GM12878 (cell line): ENCODE measurements around the gene HIVEP2. TPM values are rescaled to one million over a fixed set of nuclear protein-coding genes. Genes with fewer than 3 reads are reported as not detected.

Source experiments
- ATAC-seq: fragments of 200-7000 bp; cut with Tn5 transposase; 3 replicates; pipeline ENCODE4 v1.9.1; 2020; ENCODE audit warnings: mild to moderate bottlenecking, moderate library complexity
- BruUV-seq: library from RNA; stranded (reverse); fragments of 400-500 nt; replicated peaks from 2 replicates; lab custom pipeline; 2021; lab: Mats Ljungman, UMichigan
- CTCF ChIA-PET: fragments of 300-600 bp; sonication (Branson Sonifier 250); formaldehyde crosslinking; extraction: SDS; loops from one replicate; lab custom pipeline; 2021; ENCODE audit warnings: inconsistent platforms; lab: Yijun Ruan, JAX
- POLR2A ChIA-PET: fragments of 350-600 bp; formaldehyde crosslinking; extraction: SDS; loops from one replicate; lab custom pipeline; 2021; ENCODE audit warnings: inconsistent platforms; lab: Charles Lee
- RAD21 ChIA-PET: fragments of 300-600 bp; sonication (Branson Sonifier 250); formaldehyde crosslinking; loops from one replicate; lab custom pipeline; 2023; ENCODE audit warnings: antibody characterized with exemption; ENCODE audit not compliant: unreplicated experiment; lab: Charles Lee
- SMC1A ChIA-PET: fragments of 300-600 bp; sonication (Branson Sonifier 250); formaldehyde crosslinking; loops from one replicate; lab custom pipeline; 2023; ENCODE audit not compliant: unreplicated experiment, uncharacterized antibody; lab: Charles Lee
- DNase-seq: peaks from one replicate; pipeline ENCODE4 v3.0.0-alpha.2; 2011; ENCODE audit warnings: low read depth, low spot score
- FAIRE-seq: peaks from 3 replicates; lab custom pipeline; 2011; peaks lifted over from hg19 to GRCh38; lab: Jason Lieb, UNC
- H2AFZ ChIP-seq: 2 replicates; pipeline ENCODE4 v1.6.0; 2011; ENCODE audit warnings: low read depth, low read length, control low read depth; ENCODE audit not compliant: control insufficient read depth
- H3K27ac ChIP-seq: 2 replicates; pipeline ENCODE4 v1.5.1; 2011; ENCODE audit warnings: control low read depth; ENCODE audit not compliant: control insufficient read depth, insufficient read depth
- H3K27me3 ChIP-seq, 2 experiments: replicated peaks in 1 of 2; 2 replicates each; pipeline versions ENCODE4 v1.6.0 to v1.6.1; 2011; ENCODE audit warnings: low read length in 1 of 2; ENCODE audit not compliant: control insufficient read depth in 2 of 2, insufficient read depth in 2 of 2
- H3K36me3 ChIP-seq, 2 experiments: 2 replicates each; pipeline ENCODE4 v1.5.1; 2011; ENCODE audit warnings: low read length in 1 of 2; ENCODE audit not compliant: control insufficient read depth in 2 of 2, insufficient read depth in 2 of 2
- H3K4me1 ChIP-seq: 2 replicates; pipeline ENCODE4 v1.6.1; 2011; ENCODE audit warnings: mild to moderate bottlenecking, low read length, moderate library complexity, mixed read lengths; ENCODE audit not compliant: control insufficient read depth, insufficient read depth
- H3K4me2 ChIP-seq: 2 replicates; pipeline ENCODE4 v1.6.0; 2011; ENCODE audit warnings: control low read depth; ENCODE audit not compliant: control insufficient read depth, insufficient read depth
- H3K4me3 ChIP-seq: fragments of 200-600 bp; sonication (generic); 2 replicates; pipeline ENCODE4 v1.5.1; 2016
- H3K79me2 ChIP-seq: 2 replicates; pipeline ENCODE4 v1.6.0; 2011; ENCODE audit warnings: low read length; ENCODE audit not compliant: control insufficient read depth, insufficient read depth
- H3K9ac ChIP-seq: 2 replicates; pipeline ENCODE4 v1.8.0; 2011; ENCODE audit warnings: low read length, control low read depth, mixed read lengths; ENCODE audit not compliant: control insufficient read depth, insufficient read depth
- H3K9me3 ChIP-seq: replicated peaks from 3 replicates; pipeline ENCODE4 v1.5.1; 2011; ENCODE audit warnings: mild to moderate bottlenecking, low read length; ENCODE audit not compliant: control insufficient read depth, insufficient read depth
- H4K20me1 ChIP-seq: 2 replicates; pipeline ENCODE4 v1.6.0; 2011; ENCODE audit not compliant: control insufficient read depth, insufficient read depth
- ATF7 ChIP-seq: fragments of 450-650 bp; IDR thresholded peaks from 2 replicates; pipeline ENCODE4 v1.6.1; 2016; ENCODE audit warnings: low read depth, mild to moderate bottlenecking
- HDAC6 ChIP-seq: fragments of 200-600 bp; sonication (generic); IDR thresholded peaks from one replicate; pipeline ENCODE4 v1.8.0; 2017; ENCODE audit warnings: antibody characterized with exemption; ENCODE audit not compliant: unreplicated experiment
- IKZF1 ChIP-seq: fragments of 450-650 bp; conservative IDR thresholded peaks from 2 replicates; pipeline ENCODE4 v1.6.1; 2017; ENCODE audit warnings: antibody characterized with exemption, mild to moderate bottlenecking
- NFIC ChIP-seq: IDR thresholded peaks from 2 replicates; pipeline ENCODE4 v1.6.1; 2012; ENCODE audit warnings: low read depth, mild to moderate bottlenecking, inconsistent platforms, low read length, moderate library complexity
- RB1 ChIP-seq: fragments of 450-650 bp; formaldehyde crosslinking; IDR thresholded peaks from 2 replicates; pipeline ENCODE4 v1.6.1; 2017; ENCODE audit warnings: mild to moderate bottlenecking, borderline replicate concordance
- SIX5 ChIP-seq: IDR thresholded peaks from 2 replicates; pipeline ENCODE4 v1.6.1; 2011; ENCODE audit warnings: mild to moderate bottlenecking, low read depth, low read length, moderate library complexity; ENCODE audit not compliant: severe bottlenecking
- WGBS: methylation state at CpG from one replicate; pipeline ENCODE4 v1.1.6; 2016; ENCODE audit warnings: low lambda C conversion rate; ENCODE audit not compliant: insufficient replicate concordance, insufficient coverage; ENCODE audit errors: missing lambda C conversion rate; 5-methylcytosine and 5-hydroxymethylcytosine counted together
- in situ Hi-C: fragments of 300-500 bp; cut with MboI; formaldehyde crosslinking; loops from 9 replicates; pipeline ENCODE4 v1.14.3; 2018; ENCODE audit warnings: mixed read lengths
- intact Hi-C: fragments of 100-400 bp; cut with micrococcal nuclease; formaldehyde crosslinking; loops from one replicate; pipeline ENCODE4 v1.14.2; 2022; ENCODE audit not compliant: unreplicated experiment
- polyA plus RNA-seq, 11 experiments: library from polyadenylated mRNA; depleted of rRNA in 4 of 11; unstranded in 6 of 11; stranded (reverse) in 5 of 11; fragments of >200 nt; fragmentation: Nextera tagmentation in 4 of 11; fragmentation: Illumina TruSeq in 1 of 11; extraction: Ambion mirVana in 4 of 11; extraction: Trizol in 1 of 11; gene quantifications; 1 replicate in 1 of 11; 2 replicates in 10 of 11; pipeline versions ENCODE4 v1.2.1 to v1.2.3, GENCODE V29; 2011 to 2016; ENCODE audit warnings: inconsistent platforms in 2 of 11, missing spikeins in 2 of 11, low read depth in 1 of 11
- total RNA-seq, 4 experiments: library from RNA; depleted of rRNA in 3 of 4; stranded (reverse); fragments of >200 nt in 3 of 4; fragmentation: Illumina TruSeq in 1 of 4; extraction: Trizol in 1 of 4; gene quantifications; 2 replicates each; pipeline versions ENCODE4 v1.2.1 to v1.2.3, GENCODE V29; 2013 to 2021
- TF ChIP-seq, protein P1 (sequence below): fragments of 450-650 bp; IDR thresholded peaks from 2 replicates; pipeline ENCODE4 v1.6.1; 2018; ENCODE audit warnings: mild to moderate bottlenecking, low read depth, moderate library complexity; ENCODE audit not compliant: partially characterized antibody
- TF ChIP-seq, protein P2 (sequence below): IDR thresholded peaks from 2 replicates; pipeline ENCODE4 v1.6.1; 2011; ENCODE audit warnings: mild to moderate bottlenecking, low read depth, low read length, moderate library complexity; ENCODE audit not compliant: insufficient replicate concordance

Gene HIVEP2
- total and polyA plus RNA-seq, 10 of the 15 experiments (the other 5 are each of a cell fraction or from before 2014, with no cell fraction given): 1.2 to 15.7 (median 10.2) TPM

- no peaks in the 10 kb centered on the region for H3K27me3 ChIP-seq
- H3K4me3 ChIP-seq: no peak overlapping the region
- no peaks in the 10 kb centered on the region for H4K20me1 ChIP-seq
- H2AFZ ChIP-seq: no peak overlapping the region
- no peak overlapping the region for H3K27ac ChIP-seq
- H3K9me3 ChIP-seq: no peaks in the 10 kb centered on the region; the same call in 2 of the 3 replicates
- CTCF ChIA-PET: interaction anchor here (1.3 to 2.2 kb wide), 2 partner anchors 14 to 16 kb away, joined by 7 to 9 read pairs; no protein-coding TSS in a partner anchor
- in situ Hi-C loops: no loop called here
- DNase-seq: no peak
- no peak for TF ChIP-seq IKZF1
- TF ChIP-seq, all 136 proteins: peak for 0
- no peak for ATAC-seq
- 61% methylated on average over 4 of the region's 4 CpGs for WGBS
- Histone ChIP-seq H3K79me2 (peaks cover 69% of the 10 kb centered on the region), H3K4me2 (no peak overlapping the region; the same call in 1 of the 2 replicates), H3K36me3 (peaks cover 0 to 3% of the 10 kb centered on the region in 2 experiments; a peak in 1 of 4 replicates), H3K4me1 (peaks cover 21% of the 10 kb centered on the region), H3K9ac (no peak overlapping the region)
- ChIA-PET SMC1A (interaction anchor here (1.2 to 7.1 kb wide), 8 partner anchors 9 to 30 kb away, joined by 3 to 48 read pairs (median 7); no protein-coding TSS in a partner anchor), RAD21 (interaction anchor here (1.0 to 3.0 kb wide), 2 partner anchors 18 to 79 kb away, joined by 3 to 17 read pairs; no protein-coding TSS in a partner anchor), POLR2A (interaction anchor here (1.0 to 2.0 kb wide), 3 partner anchors 10 to 16 kb away, joined by 3 to 7 read pairs (median 4); no protein-coding TSS in a partner anchor)
- BruUV-seq: no TSS peak
- FAIRE-seq: no peak
- intact Hi-C loops: no loop called here
These were observed 77.6 kb downstream of the HIVEP2 start for GRCh38 chr6:142867355-142867801.

- Histone ChIP-seq H3K79me2 (peaks cover 60% of the 10 kb centered on the region), H3K36me3 (peaks cover 2 to 3% of the 10 kb centered on the region in 2 experiments; a peak in 2 of 4 replicates), H3K27ac (no peak overlapping the region; the same call in 1 of the 2 replicates), H3K27me3 (no peaks in the 10 kb centered on the region), H3K4me3 (no peak overlapping the region), H2AFZ (no peak overlapping the region; the same call in 1 of the 2 replicates), H3K9ac (no peak overlapping the region), H3K4me1 (peaks cover 5% of the 10 kb centered on the region), H3K9me3 (no peaks in the 10 kb centered on the region; the same call in 1 of the 3 replicates), H4K20me1 (no peaks in the 10 kb centered on the region), H3K4me2 (no peak overlapping the region)
- no peak for DNase-seq
- ChIA-PET RAD21 (interaction anchor here (1.5 to 1.9 kb wide), 2 partner anchors 20 to 21 kb away, joined by 3 to 5 read pairs; no protein-coding TSS in a partner anchor), SMC1A (interaction anchor here (0.8 to 7.1 kb wide), 12 partner anchors 8 to 72 kb away, joined by 3 to 48 read pairs (median 4); no protein-coding TSS in a partner anchor), POLR2A (interaction anchor here (0.9 to 3.8 kb wide), 2 partner anchors 11 to 17 kb away, joined by 3 to 24 read pairs; no protein-coding TSS in a partner anchor), CTCF (interaction anchor here (1.0 to 2.4 kb wide), 5 partner anchors 9 to 37 kb away, joined by 3 to 12 read pairs (median 4); no protein-coding TSS in a partner anchor)
- BruUV-seq: no TSS peak
- peak; percentile 10; the same call in 1 of the 3 replicates for ATAC-seq
- intact Hi-C loops (no loop called here), in situ Hi-C loops (no loop called here)
- WGBS: 63% methylated on average over 2 of the region's 2 CpGs
- no peak for FAIRE-seq
- TF ChIP-seq NFIC: no peak
- TF ChIP-seq, protein P1, sequence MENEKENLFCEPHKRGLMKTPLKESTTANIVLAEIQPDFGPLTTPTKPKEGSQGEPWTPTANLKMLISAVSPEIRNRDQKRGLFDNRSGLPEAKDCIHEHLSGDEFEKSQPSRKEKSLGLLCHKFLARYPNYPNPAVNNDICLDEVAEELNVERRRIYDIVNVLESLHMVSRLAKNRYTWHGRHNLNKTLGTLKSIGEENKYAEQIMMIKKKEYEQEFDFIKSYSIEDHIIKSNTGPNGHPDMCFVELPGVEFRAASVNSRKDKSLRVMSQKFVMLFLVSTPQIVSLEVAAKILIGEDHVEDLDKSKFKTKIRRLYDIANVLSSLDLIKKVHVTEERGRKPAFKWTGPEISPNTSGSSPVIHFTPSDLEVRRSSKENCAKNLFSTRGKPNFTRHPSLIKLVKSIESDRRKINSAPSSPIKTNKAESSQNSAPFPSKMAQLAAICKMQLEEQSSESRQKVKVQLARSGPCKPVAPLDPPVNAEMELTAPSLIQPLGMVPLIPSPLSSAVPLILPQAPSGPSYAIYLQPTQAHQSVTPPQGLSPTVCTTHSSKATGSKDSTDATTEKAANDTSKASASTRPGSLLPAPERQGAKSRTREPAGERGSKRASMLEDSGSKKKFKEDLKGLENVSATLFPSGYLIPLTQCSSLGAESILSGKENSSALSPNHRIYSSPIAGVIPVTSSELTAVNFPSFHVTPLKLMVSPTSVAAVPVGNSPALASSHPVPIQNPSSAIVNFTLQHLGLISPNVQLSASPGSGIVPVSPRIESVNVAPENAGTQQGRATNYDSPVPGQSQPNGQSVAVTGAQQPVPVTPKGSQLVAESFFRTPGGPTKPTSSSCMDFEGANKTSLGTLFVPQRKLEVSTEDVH: no peak
- TF ChIP-seq HDAC6: no peak
- TF ChIP-seq ATF7: no peak
- no peak for TF ChIP-seq SIX5
- no peak for TF ChIP-seq RB1
- TF ChIP-seq, protein P2, sequence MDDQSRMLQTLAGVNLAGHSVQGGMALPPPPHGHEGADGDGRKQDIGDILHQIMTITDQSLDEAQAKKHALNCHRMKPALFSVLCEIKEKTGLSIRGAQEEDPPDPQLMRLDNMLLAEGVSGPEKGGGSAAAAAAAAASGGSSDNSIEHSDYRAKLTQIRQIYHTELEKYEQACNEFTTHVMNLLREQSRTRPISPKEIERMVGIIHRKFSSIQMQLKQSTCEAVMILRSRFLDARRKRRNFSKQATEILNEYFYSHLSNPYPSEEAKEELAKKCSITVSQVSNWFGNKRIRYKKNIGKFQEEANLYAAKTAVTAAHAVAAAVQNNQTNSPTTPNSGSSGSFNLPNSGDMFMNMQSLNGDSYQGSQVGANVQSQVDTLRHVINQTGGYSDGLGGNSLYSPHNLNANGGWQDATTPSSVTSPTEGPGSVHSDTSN: no peak
These were observed 81.0 kb downstream of the HIVEP2 start for GRCh38 chr6:142863981-142864380.
